Heart left ventricle (tissue), 16 donors: Measurements from ENCODE around the gene CHAF1B. TPM values are rescaled to one million over a fixed set of nuclear protein-coding genes. Genes with fewer than 3 reads are reported as not detected.
A peak's percentile ranks its signal among the peaks of the same experiment; 100 is the strongest.

Experiments used
- ATAC-seq, 4 donors: fragments of 200-7000 bp; cut with Tn5 transposase; one replicate each; pipeline ENCODE4 v1.9.1; 2020 to 2022; ENCODE audit warnings: moderate library complexity in 4 of 4, mild to moderate bottlenecking in 3 of 4, moderate number of reproducible peaks in 1 of 4
- DNase-seq, 5 donors: peaks; one replicate each; pipeline ENCODE4 v3.0.0-alpha.2; 2020
- H3K27ac ChIP-seq, 12 donors: fragments of 200-600 bp; sonication (generic) in 4 of 12; one replicate each; pipeline versions ENCODE4 v1.5.0 to v1.8.0; 2016 to 2022; ENCODE audit warnings: mild to moderate bottlenecking in 2 of 12
- H3K27me3 ChIP-seq, 9 donors: fragments of 200-600 bp; sonication (generic) in 2 of 9; one replicate each; pipeline versions ENCODE4 v1.5.1 to v1.8.0; 2016 to 2022; ENCODE audit warnings: mild to moderate bottlenecking in 3 of 9
- H3K36me3 ChIP-seq, 9 donors: fragments of 200-600 bp; sonication (generic) in 2 of 9; one replicate each; pipeline versions ENCODE4 v1.5.0 to v1.8.0; 2018 to 2022; ENCODE audit warnings: mild to moderate bottlenecking in 2 of 9
- H3K4me1 ChIP-seq, 12 donors: fragments of 200-600 bp; sonication (generic) in 4 of 12; one replicate each; pipeline versions ENCODE4 v1.5.0 to v1.8.0; 2016 to 2022; ENCODE audit warnings: mild to moderate bottlenecking in 3 of 12
- H3K4me3 ChIP-seq, 12 donors: fragments of 200-600 bp; sonication (generic) in 4 of 12; one replicate each; pipeline versions ENCODE4 v1.5.0 to v1.8.0; 2017 to 2022; ENCODE audit warnings: mild to moderate bottlenecking in 9 of 12, moderate library complexity in 4 of 12
- H3K9me3 ChIP-seq, 12 donors: fragments of 200-600 bp; sonication (generic) in 4 of 12; one replicate each; pipeline versions ENCODE4 v1.5.0 to v1.8.0; 2016 to 2022; ENCODE audit warnings: mild to moderate bottlenecking in 1 of 12
- POLR2A ChIP-seq, 2 donors: fragments of 450-650 bp; IDR thresholded peaks; one replicate each; pipeline ENCODE4 v1.6.1; 2017; ENCODE audit warnings: antibody characterized with exemption in 2 of 2, mild to moderate bottlenecking in 2 of 2, moderate library complexity in 2 of 2
- WGBS, 4 donors: extraction: QIAGEN DNeasy Blood & Tissue Kit in 2 of 4; methylation state at CpG; one replicate each; pipeline versions ENCODE4 v1.1.5 to v1.1.7; 2013 to 2018; 5-methylcytosine and 5-hydroxymethylcytosine counted together
- intact Hi-C, 10 donors: fragments of 100-400 bp; cut with DNase I; formaldehyde crosslinking; loops; one replicate each; pipeline versions ENCODE4 v1.11.1 to v1.14.2; 2022
- polyA plus RNA-seq, 2 donors: library from polyadenylated mRNA; stranded (reverse); fragments of 200-250 nt; gene quantifications; one replicate each; pipeline ENCODE4 v1.2.3, GENCODE V29; 2013
- total RNA-seq, 9 donors: library from RNA; depleted of rRNA in 2 of 9; stranded (reverse); fragments of >200 nt in 2 of 9; fragmentation: NEBNext Ultra II Directional in 3 of 9; extraction: Animal tissue kit (Norgen Biotek cat#: 25700) in 3 of 9; gene quantifications; one replicate each; pipeline versions ENCODE4 v1.1.0 to v1.2.4, GENCODE V29; 2016 to 2023
- TF ChIP-seq, protein P1 (sequence below), 12 donors: fragments of 200-600 bp; sonication (generic) in 4 of 12; IDR thresholded peaks; one replicate each; pipeline versions ENCODE4 v1.5.0 to v1.8.0; 2018 to 2022; ENCODE audit warnings: antibody characterized with exemption in 12 of 12, mild to moderate bottlenecking in 5 of 12
- donor health status: ischemic (EF 13 %, LVEDD 7.1; RV severe dilation, severe dysfunction).
- donor health status: healthy with polysubstance abuse.
- donor health status: DM: no; HTN: yes; CAD: no.
- donor health status: DM: no; HTN: no; CAD: no.
- donor health status: ischemic (EF 25% LVEDD 6.9; RV normal size, moderate dysfunction).
- donor health status: ischemic (EF 25% LVEDD 5.7; RV mildly dilated, moderate dysfunction).
- donor health status: healthy.
- donor health status: DM: yes; HTN: yes; CAD: no.
- donor health status: ischemic (EF 35%, LVEDD 5.7; RV mildly dilated, moderate dysfunction).
- donor health status: nonischemic (EF 11% LVEDD 7.7; RV severe dilation, severe dysfunction).
- donor health status: DM: yes; HTN: yes; CAD: no.
- donor health status: PGD.
- donor health status: ischemic (EF 29% LVEDD 5.4; RV normal size, mild dysfunction).
- donor health status: nonischemic (EF 23%, LVEDD 6.1; RV moderate dilation, normal function).

The CHAF1B gene
- total and polyA plus RNA-seq, 11 donors = 0.12 to 1.9 (median 0.54) TPM

DNA sequence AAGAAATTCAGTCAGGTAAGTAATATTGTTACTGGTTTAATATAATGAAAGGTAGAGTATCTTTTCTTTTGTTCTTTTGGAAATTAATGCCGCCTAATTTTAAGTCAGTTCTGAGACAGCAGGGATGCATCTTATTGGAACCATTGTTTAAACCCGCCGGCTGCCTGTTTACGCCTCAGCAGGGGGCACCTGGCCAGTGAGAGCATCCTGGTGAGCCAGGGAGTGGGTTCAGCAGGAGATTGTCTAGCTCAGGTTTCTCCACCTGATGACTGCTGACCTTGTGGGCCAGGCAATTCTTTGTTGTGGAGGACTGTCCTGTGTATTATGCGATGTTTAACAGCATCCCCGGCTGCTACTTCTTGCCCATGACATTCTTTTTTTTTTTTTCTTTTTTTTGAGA, 30.2 kb downstream of the CHAF1B start:
- H3K4me1 ChIP-seq = peaks cover 0 to 8% (median 1%) of the 10 kb centered on the region in 12 donors
- H3K27me3 ChIP-seq = no peaks in the 10 kb centered on the region
- no peak overlapping the region for H3K4me3 ChIP-seq
- WGBS, 4 donors = 93 to 96% (median 94%) methylated on average over 6 of the region's 6 CpGs
- intact Hi-C loops = no loop called here
- H3K36me3 ChIP-seq = peaks cover 0 to 20% (median 3%) of the 10 kb centered on the region in 9 donors
- TF ChIP-seq POLR2A (IDR thresholded peaks at IDR 0.05) = no peak
- TF ChIP-seq, protein P1, sequence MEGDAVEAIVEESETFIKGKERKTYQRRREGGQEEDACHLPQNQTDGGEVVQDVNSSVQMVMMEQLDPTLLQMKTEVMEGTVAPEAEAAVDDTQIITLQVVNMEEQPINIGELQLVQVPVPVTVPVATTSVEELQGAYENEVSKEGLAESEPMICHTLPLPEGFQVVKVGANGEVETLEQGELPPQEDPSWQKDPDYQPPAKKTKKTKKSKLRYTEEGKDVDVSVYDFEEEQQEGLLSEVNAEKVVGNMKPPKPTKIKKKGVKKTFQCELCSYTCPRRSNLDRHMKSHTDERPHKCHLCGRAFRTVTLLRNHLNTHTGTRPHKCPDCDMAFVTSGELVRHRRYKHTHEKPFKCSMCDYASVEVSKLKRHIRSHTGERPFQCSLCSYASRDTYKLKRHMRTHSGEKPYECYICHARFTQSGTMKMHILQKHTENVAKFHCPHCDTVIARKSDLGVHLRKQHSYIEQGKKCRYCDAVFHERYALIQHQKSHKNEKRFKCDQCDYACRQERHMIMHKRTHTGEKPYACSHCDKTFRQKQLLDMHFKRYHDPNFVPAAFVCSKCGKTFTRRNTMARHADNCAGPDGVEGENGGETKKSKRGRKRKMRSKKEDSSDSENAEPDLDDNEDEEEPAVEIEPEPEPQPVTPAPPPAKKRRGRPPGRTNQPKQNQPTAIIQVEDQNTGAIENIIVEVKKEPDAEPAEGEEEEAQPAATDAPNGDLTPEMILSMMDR (IDR thresholded peaks at IDR 0.05) = no peak
- no peak for ATAC-seq
- H3K27ac ChIP-seq = no peak overlapping the region
- H3K9me3 ChIP-seq = no peaks in the 10 kb centered on the region
- no peak for DNase-seq

DNA sequence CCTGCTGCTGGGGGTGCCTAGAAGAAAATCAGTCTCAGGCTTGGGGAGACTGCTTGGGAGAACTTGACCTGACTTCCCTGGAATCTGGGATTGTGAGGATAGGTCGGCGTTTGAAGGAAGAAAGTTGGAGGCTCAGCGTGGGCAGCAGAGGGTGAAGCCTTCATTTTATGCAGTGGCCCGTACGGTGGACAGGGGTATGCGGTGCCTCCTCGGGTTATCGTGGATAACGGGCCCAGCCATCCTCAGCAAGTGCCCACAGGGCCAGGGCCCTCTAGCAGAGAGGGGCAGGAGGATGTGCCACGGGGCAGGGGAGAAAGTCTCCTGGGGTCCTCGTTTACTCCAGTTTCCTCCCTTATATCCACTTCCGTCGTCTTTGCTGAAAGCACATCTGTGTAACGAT, 34.0 kb downstream of the CHAF1B start:
- H3K27ac ChIP-seq = no peak overlapping the region
- WGBS, 4 donors = 86 to 88% (median 87%) methylated on average over 14 of the region's 14 CpGs
- TF ChIP-seq, protein P1 (IDR thresholded peaks at IDR 0.05) = no peak
- TF ChIP-seq POLR2A (IDR thresholded peaks at IDR 0.05) = no peak
- H3K36me3 ChIP-seq = peaks cover 0 to 16% (median 3%) of the 10 kb centered on the region in 9 donors
- ATAC-seq (no peak), DNase-seq (no peak)
- no peaks in the 10 kb centered on the region for H3K27me3 ChIP-seq
- intact Hi-C loops = no loop called here
- H3K9me3 ChIP-seq = no peaks in the 10 kb centered on the region
- H3K4me3 ChIP-seq = no peak overlapping the region
- H3K4me1 ChIP-seq = peaks cover 0 to 21% (median 7%) of the 10 kb centered on the region in 12 donors

DNA sequence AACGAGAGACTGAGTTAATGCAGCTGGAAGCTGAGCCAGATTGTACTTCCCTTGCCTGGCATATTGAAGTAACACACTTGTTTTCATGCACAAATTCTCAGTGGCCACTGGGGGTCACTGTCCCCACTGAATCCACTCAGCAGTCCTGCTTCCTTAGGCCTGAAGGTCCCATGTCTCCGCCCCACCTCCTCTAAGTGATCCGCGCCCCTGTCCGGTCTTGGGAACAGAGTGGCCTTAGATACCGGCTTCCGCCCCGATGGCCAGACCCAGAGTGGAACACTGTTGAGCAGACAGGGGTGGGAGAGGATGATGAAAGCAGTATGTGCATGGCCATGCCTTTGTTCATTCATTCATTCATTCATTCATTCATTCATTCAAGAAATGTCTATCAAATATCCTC, 34.8 kb downstream of the CHAF1B start:
- peak overlapping the region in 1 of 12 donors; percentile 9 for H3K27ac ChIP-seq
- 1 to 9% (median 4%) methylated on average over 8 of the region's 8 CpGs for WGBS, 4 donors
- H3K9me3 ChIP-seq = no peaks in the 10 kb centered on the region
- intact Hi-C loops = loop anchor here in 7 of 10 donors (2.0 to 10.0 kb wide), 7 partner anchors 55 to 512 kb away; no protein-coding TSS in a partner anchor
- peaks cover 0 to 21% (median 7%) of the 10 kb centered on the region in 12 donors for H3K4me1 ChIP-seq
- no peaks in the 10 kb centered on the region for H3K27me3 ChIP-seq
- DNase-seq (peak; percentile 81 to 93 (median 85)), ATAC-seq (peak; percentile 87 to 95 (median 94))
- no peak overlapping the region for H3K4me3 ChIP-seq
- peaks cover 0 to 12% (median 3%) of the 10 kb centered on the region in 9 donors for H3K36me3 ChIP-seq
- TF ChIP-seq POLR2A (IDR thresholded peaks at IDR 0.05) = no peak
- TF ChIP-seq, protein P1 (IDR thresholded peaks at IDR 0.05) = peak; percentile 68 to 90 (median 80)

DNA sequence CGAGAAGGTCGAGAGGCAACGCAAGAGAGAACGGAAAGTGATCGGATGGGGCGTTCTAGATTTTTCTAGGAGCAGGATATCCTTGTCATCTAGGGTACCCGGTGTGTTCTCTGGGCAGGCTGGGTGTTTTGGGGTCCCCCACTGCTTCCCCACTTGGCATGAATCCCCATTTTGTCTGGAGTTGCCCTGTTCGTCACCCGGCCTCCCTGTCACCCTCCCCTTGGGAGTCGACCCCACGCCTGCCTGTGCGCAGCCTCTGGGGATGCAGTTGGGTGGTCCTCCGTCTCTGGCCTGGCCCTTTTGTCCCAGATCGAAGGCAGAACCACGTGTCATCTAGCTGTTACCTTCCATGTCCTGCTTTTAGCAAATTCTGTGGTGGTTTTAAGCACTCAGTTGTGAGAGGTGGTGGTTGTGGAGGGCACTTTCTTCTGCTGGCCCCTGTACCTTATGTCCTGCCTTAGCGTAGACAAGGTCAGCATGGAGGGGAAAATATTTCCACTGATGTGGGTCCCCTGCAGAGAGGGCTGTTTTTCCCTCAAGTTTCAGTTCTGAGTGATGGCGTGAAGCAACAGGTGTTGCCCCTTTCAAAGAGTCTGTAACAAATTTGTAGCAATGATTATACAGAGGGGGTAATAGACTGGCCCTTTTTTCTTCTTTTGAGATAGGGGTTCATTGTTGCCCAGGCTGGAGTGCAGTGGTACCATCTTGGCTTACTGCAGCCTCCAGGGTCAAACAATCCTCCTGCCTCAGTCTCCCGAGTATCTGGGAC, 35.6 kb downstream of the CHAF1B start:
- WGBS, 4 donors = 89 to 93% (median 93%) methylated on average over 16 to 18 of the region's 18 CpGs
- TF ChIP-seq, protein P1 (IDR thresholded peaks at IDR 0.05) = no peak
- no peak for TF ChIP-seq POLR2A (IDR thresholded peaks at IDR 0.05)
- Histone ChIP-seq H3K4me1 (peaks cover 0 to 21% (median 7%) of the 10 kb centered on the region in 12 donors), H3K4me3 (no peak overlapping the region), H3K36me3 (peaks cover 0 to 11% (median 2%) of the 10 kb centered on the region in 9 donors), H3K9me3 (no peaks in the 10 kb centered on the region), H3K27me3 (no peaks in the 10 kb centered on the region), H3K27ac (peak overlapping the region in 1 of 12 donors; percentile 9)
- intact Hi-C loops = loop anchor here in 7 of 10 donors (2.0 to 10.0 kb wide), 7 partner anchors 54 to 512 kb away; no protein-coding TSS in a partner anchor
- DNase-seq (no peak), ATAC-seq (no peak)
